Right kidney (tissue), 1 donor: ENCODE measurements around the gene TRPT1.

ENCODE experiments used
- DNase-seq: peaks from one replicate; pipeline ENCODE4 v3.0.0-alpha.2; 2016

The TRPT1 gene

DNA sequence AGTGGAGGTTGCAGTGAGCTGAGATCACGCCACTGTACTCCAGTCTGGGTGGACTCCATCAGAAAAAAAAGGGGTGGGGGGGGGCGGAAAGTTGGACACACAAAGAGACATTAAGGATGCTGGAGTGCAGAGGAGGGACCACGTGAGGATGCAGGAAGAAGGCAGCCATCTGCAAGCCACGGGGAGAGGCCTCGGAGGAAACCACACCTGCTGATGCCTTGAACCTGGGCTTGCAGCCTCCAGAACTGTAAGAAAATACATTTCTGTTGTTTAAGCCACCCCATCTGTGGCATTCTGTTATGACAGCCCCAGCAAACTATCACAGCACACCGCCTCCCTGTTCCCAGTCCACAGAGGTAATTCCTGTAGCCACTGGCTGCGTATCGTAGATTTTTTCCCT, 49.2 kb downstream of the TRPT1 start:
- no peak for DNase-seq
